K562 (cell line): Measurements from ENCODE around the gene EEFSEC. TPM values are rescaled to one million over a fixed set of nuclear protein-coding genes. Genes with fewer than 3 reads are reported as not detected.

ENCODE experiments used
- ATF2 ChIP-seq: sonication (generic); formaldehyde crosslinking; IDR thresholded peaks from 2 replicates; pipeline ENCODE4 v1.8.1; 2022; ENCODE audit warnings: missing genetic modification reagents
- ETS1 ChIP-seq: conservative IDR thresholded peaks from 2 replicates; pipeline ENCODE4 v1.6.1; 2011; ENCODE audit warnings: low read depth, mild to moderate bottlenecking, low read length; ENCODE audit not compliant: control insufficient read depth
- ETV5 ChIP-seq: sonication (generic); formaldehyde crosslinking; IDR thresholded peaks from 2 replicates; pipeline ENCODE4 v1.4.0; 2020; ENCODE audit warnings: low read depth, mild to moderate bottlenecking, missing genetic modification reagents
- FOS ChIP-seq: IDR thresholded peaks from 3 replicates; pipeline ENCODE4 v1.6.1; 2011; ENCODE audit not compliant: insufficient read length; ENCODE audit errors: extremely low read depth
- HNRNPUL1 ChIP-seq: fragments of 200-400 bp; formaldehyde crosslinking; IDR thresholded peaks from 2 replicates; pipeline ENCODE4 v1.6.1; 2017; ENCODE audit warnings: low read length
- HSF4 ChIP-seq: fragments of 250-450 bp; sonication (Bioruptor Pico); IDR thresholded peaks from 2 replicates; pipeline ENCODE4 v2.1.2; 2022; ENCODE audit warnings: mild to moderate bottlenecking, moderate library complexity, borderline replicate concordance
- ID3 ChIP-seq, 2 experiments: fragments of 250-450 bp in 1 of 2; fragments of 450-650 bp in 1 of 2; sonication (Bioruptor Pico) in 1 of 2; IDR thresholded peaks; 2 replicates each; pipeline versions ENCODE4 v1.6.1 to v1.8.0; 2016 to 2021; ENCODE audit warnings: mild to moderate bottlenecking in 2 of 2, moderate library complexity in 2 of 2, missing compliant biosample characterization in 1 of 2, missing genetic modification characterization in 1 of 2
- KDM5B ChIP-seq: fragments of 200-600 bp; sonication (generic); IDR thresholded peaks from 2 replicates; pipeline ENCODE4 v1.6.1; 2012; ENCODE audit warnings: low read depth, mild to moderate bottlenecking, moderate library complexity, low read length, control low read depth, inconsistent platforms; ENCODE audit not compliant: insufficient replicate concordance
- LEF1 ChIP-seq: fragments of 450-650 bp; IDR thresholded peaks from 2 replicates; pipeline ENCODE4 v1.6.1; 2016; ENCODE audit warnings: mild to moderate bottlenecking
- MCM3 ChIP-seq: fragments of 450-650 bp; IDR thresholded peaks from 2 replicates; pipeline ENCODE4 v1.6.1; 2016
- MLLT1 ChIP-seq, 2 experiments: fragments of 450-650 bp; IDR thresholded peaks; 2 replicates each; pipeline ENCODE4 v1.6.1; 2016
- MLX ChIP-seq, 2 experiments: fragments of 450-650 bp in 1 of 2; sonication (generic) in 1 of 2; formaldehyde crosslinking; conservative IDR thresholded peaks; 2 replicates each; pipeline versions ENCODE4 v1.4.0 to v1.8.1; 2020 to 2022; ENCODE audit warnings: mild to moderate bottlenecking in 1 of 2, missing genetic modification reagents in 1 of 2
- PPARD ChIP-seq: fragments of 250-450 bp; sonication (Bioruptor Pico); IDR thresholded peaks from 2 replicates; pipeline ENCODE4 v1.8.0; 2022; ENCODE audit warnings: inconsistent platforms, mild to moderate bottlenecking, moderate library complexity
- PREB ChIP-seq: sonication (generic); formaldehyde crosslinking; IDR thresholded peaks from 2 replicates; pipeline ENCODE4 v1.8.1; 2023; ENCODE audit warnings: mild to moderate bottlenecking, missing genetic modification reagents
- RBM15 ChIP-seq: fragments of 200-400 bp; formaldehyde crosslinking; IDR thresholded peaks from 2 replicates; pipeline ENCODE4 v1.6.1; 2018; ENCODE audit warnings: mild to moderate bottlenecking, low read length, moderate library complexity; ENCODE audit not compliant: insufficient read depth
- SRSF1 ChIP-seq: fragments of 200-400 bp; formaldehyde crosslinking; IDR thresholded peaks from 2 replicates; pipeline ENCODE4 v1.6.1; 2017; ENCODE audit warnings: mild to moderate bottlenecking, low read depth, low read length, moderate library complexity
- TSC22D4 ChIP-seq: fragments of 450-650 bp; IDR thresholded peaks from 2 replicates; pipeline ENCODE4 v1.6.1; 2016; ENCODE audit warnings: missing genetic modification characterization, missing biosample characterization, control low read depth
- ZNF175 ChIP-seq: fragments of 200-800 bp; sonication (Bioruptor generic); IDR thresholded peaks from 2 replicates; pipeline ENCODE4 v1.6.1; 2016; ENCODE audit warnings: low read depth, mild to moderate bottlenecking, missing genetic modification characterization, missing compliant biosample characterization
- ZNF584 ChIP-seq: fragments of 200-800 bp; sonication (Bioruptor generic); IDR thresholded peaks from 2 replicates; pipeline ENCODE4 v1.6.1; 2016; ENCODE audit warnings: low read depth, mild to moderate bottlenecking, missing genetic modification characterization, missing compliant biosample characterization
- ZNF589 ChIP-seq: fragments of 200-800 bp; sonication (Bioruptor generic); IDR thresholded peaks from 2 replicates; pipeline ENCODE4 v1.6.1; 2016; ENCODE audit warnings: low read depth, missing genetic modification characterization, missing compliant biosample characterization
- ZNF668 ChIP-seq: fragments of 250-450 bp; sonication (Bioruptor Pico); IDR thresholded peaks from 2 replicates; pipeline ENCODE4 v1.8.0; 2022; ENCODE audit warnings: mild to moderate bottlenecking, inconsistent platforms
- polyA plus RNA-seq, 8 experiments: library from polyadenylated mRNA; depleted of rRNA in 4 of 8; stranded (reverse) in 5 of 8; unstranded in 3 of 8; fragments of >200 nt; fragmentation: Nextera tagmentation in 2 of 8; fragmentation: Illumina TruSeq in 1 of 8; extraction: Ambion mirVana in 2 of 8; extraction: Trizol in 1 of 8; gene quantifications; 2 replicates each; pipeline versions ENCODE4 v1.2.1 to v1.2.3, GENCODE V29; 2011 to 2014; ENCODE audit warnings: inconsistent platforms in 1 of 8, missing spikeins in 1 of 8
- total RNA-seq, 7 experiments: library from RNA; depleted of rRNA in 6 of 7; stranded (reverse); fragments of >200 nt in 6 of 7; fragmentation: Illumina TruSeq in 2 of 7; extraction: Trizol in 2 of 7; gene quantifications; 2 replicates each; pipeline versions ENCODE4 v1.2.1 to v1.2.3, GENCODE V29; 2011 to 2021; ENCODE audit warnings: low replicate concordance in 1 of 7

The EEFSEC gene
- total and polyA plus RNA-seq, 9 of the 15 experiments (the other 6 are each of a cell fraction or from before 2014, with no cell fraction given) = 0.35 to 11.8 (median 7.7) TPM

- TF ChIP-seq PPARD (CRISPR knock-in tag) = no peak
- peak; percentile 74 for TF ChIP-seq KDM5B
- TF ChIP-seq PREB (CRISPR knock-in tag) = no peak
- TF ChIP-seq HSF4 = peak; percentile 48; the same call in 1 of the 2 replicates
- no peak for TF ChIP-seq ID3 (CRISPR knock-in tag; IDR thresholded peaks at IDR 0.05)
- no peak for TF ChIP-seq ID3 (tag; IDR thresholded peaks at IDR 0.05)
- no peak for TF ChIP-seq MLX (CRISPR knock-in tag; conservative IDR thresholded peaks at IDR 0.05)
- TF ChIP-seq ZNF175 = no peak
- no peak; a peak in 1 of 4 replicates for TF ChIP-seq MLLT1 (IDR thresholded peaks at IDR 0.05)
- no peak for TF ChIP-seq ETS1
- TF ChIP-seq SRSF1 = no peak
- no peak for TF ChIP-seq MCM3
- peak; percentile 92 for TF ChIP-seq ZNF589 (CRISPR knock-in tag)
- TF ChIP-seq LEF1 = no peak
- 0 out of 2 replicates have a peak, but pooled peaks have one; percentile 17 for TF ChIP-seq ZNF584
- no peak for TF ChIP-seq ZNF668 (CRISPR knock-in tag)
- TF ChIP-seq HNRNPUL1 = no peak
- no peak for TF ChIP-seq FOS
- TF ChIP-seq RBM15 = no peak
- no peak for TF ChIP-seq TSC22D4 (tag)
- TF ChIP-seq ETV5 (CRISPR knock-in tag) = no peak
- TF ChIP-seq ATF2 (CRISPR knock-in tag) = no peak
Measured at GRCh38 chr3:128415200-128415772, 262.0 kb downstream of the EEFSEC start (continued).
